HEK293T (cell line): Measurements from ENCODE around the gene VASH2.

Experiments used
- FOXK2 ChIP-seq: fragments of 450-650 bp; IDR thresholded peaks from 2 replicates; pipeline ENCODE4 v1.6.1; 2016; ENCODE audit warnings: mild to moderate bottlenecking
- FOXM1 ChIP-seq: fragments of 450-650 bp; IDR thresholded peaks from 2 replicates; pipeline ENCODE4 v1.6.1; 2017; ENCODE audit warnings: mild to moderate bottlenecking, borderline replicate concordance
- HDGF ChIP-seq: fragments of 450-650 bp; IDR thresholded peaks from 2 replicates; pipeline ENCODE4 v1.6.1; 2017; ENCODE audit warnings: antibody characterized with exemption, borderline replicate concordance
- NFRKB ChIP-seq: fragments of 450-650 bp; IDR thresholded peaks from 2 replicates; pipeline ENCODE4 v1.6.1; 2016; ENCODE audit warnings: mild to moderate bottlenecking, moderate library complexity
- SP1 ChIP-seq: fragments of 450-650 bp; IDR thresholded peaks from 2 replicates; pipeline ENCODE4 v1.6.1; 2017
- ZNF384 ChIP-seq: fragments of 450-650 bp; IDR thresholded peaks from 2 replicates; pipeline ENCODE4 v1.6.1; 2016

- TF ChIP-seq ZNF384 (no peak), FOXM1 (no peak), SP1 (no peak), HDGF (no peak), NFRKB (no peak), FOXK2 (no peak)
Observed at GRCh38 chr1:212973899-212974298, 23.6 kb downstream of the VASH2 start.
